IMR-90 (cell line): ENCODE measurements around the gene HOXC10. TPM values are rescaled to one million over a fixed set of nuclear protein-coding genes. Genes with fewer than 3 reads are reported as not detected.

ENCODE experiments used
- ATAC-seq: fragments of 200-7000 bp; cut with Tn5 transposase; 2 replicates; pipeline ENCODE4 v1.9.1; 2020; ENCODE audit warnings: low read depth, mild to moderate bottlenecking, moderate library complexity
- BruUV-seq: library from RNA; stranded (reverse); fragments of 400-500 nt; replicated peaks from 2 replicates; lab custom pipeline; 2021; lab: Mats Ljungman, UMichigan
- CTCF ChIA-PET: fragments of 300-600 bp; formaldehyde crosslinking; extraction: SDS; loops from one replicate; lab custom pipeline; 2021; ENCODE audit warnings: antibody characterized with exemption; lab: Yijun Ruan, JAX
- POLR2A ChIA-PET: fragments of 300-600 bp; sonication (Branson Sonifier 250); formaldehyde crosslinking; loops from one replicate; lab custom pipeline; 2022; ENCODE audit warnings: antibody characterized with exemption; ENCODE audit not compliant: unreplicated experiment; lab: Charles Lee
- DNase-seq: peaks from one replicate; pipeline ENCODE4 v3.0.0; 2013
- H2AFZ ChIP-seq: replicated peaks from 2 replicates; pipeline ENCODE3; 2013; ENCODE audit warnings: low read length, mild to moderate bottlenecking; ENCODE audit not compliant: poor library complexity
- H2AK5ac ChIP-seq: 2 replicates; pipeline ENCODE4 v1.6.1; 2013; ENCODE audit warnings: low read depth, low read length, inconsistent platforms
- H2AK9ac ChIP-seq: replicated peaks from 2 replicates; pipeline ENCODE3; 2013; ENCODE audit warnings: mild to moderate bottlenecking, low read depth, low read length, moderate library complexity; ENCODE audit not compliant: poor library complexity
- H2BK120ac ChIP-seq: 2 replicates; pipeline ENCODE4 v1.6.1; 2013; ENCODE audit warnings: low read depth, low read length, inconsistent platforms
- H2BK15ac ChIP-seq: 3 replicates; pipeline ENCODE4 v1.6.1; 2013; ENCODE audit warnings: low read depth, low read length, inconsistent platforms
- H2BK20ac ChIP-seq: 2 replicates; pipeline ENCODE4 v1.6.1; 2013; ENCODE audit warnings: low read depth, mild to moderate bottlenecking, inconsistent platforms, low read length, moderate library complexity
- H2BK5ac ChIP-seq: 2 replicates; pipeline ENCODE4 v1.6.1; 2013; ENCODE audit warnings: mild to moderate bottlenecking, low read depth, low read length, inconsistent platforms; ENCODE audit not compliant: poor library complexity, severe bottlenecking
- H3K14ac ChIP-seq: replicated peaks from 2 replicates; pipeline ENCODE4 v1.6.1; 2013; ENCODE audit warnings: low read depth, low read length, inconsistent platforms
- H3K18ac ChIP-seq: 2 replicates; pipeline ENCODE4 v1.6.1; 2013; ENCODE audit warnings: low read depth, low read length, control low read depth
- H3K23ac ChIP-seq: 2 replicates; pipeline ENCODE4 v1.6.1; 2013; ENCODE audit warnings: low read depth, low read length, inconsistent platforms
- H3K27ac ChIP-seq: 2 replicates; pipeline ENCODE4 v1.5.1; 2013; ENCODE audit warnings: mild to moderate bottlenecking, control low read depth, low read length; ENCODE audit not compliant: insufficient read depth
- H3K27me3 ChIP-seq: 2 replicates; pipeline ENCODE4 v1.6.1; 2013; ENCODE audit warnings: low read length; ENCODE audit not compliant: control insufficient read depth, insufficient read depth
- H3K36me3 ChIP-seq: 2 replicates; pipeline ENCODE4 v1.6.1; 2013; ENCODE audit warnings: low read length, mixed read lengths; ENCODE audit not compliant: control insufficient read depth, insufficient read depth
- H3K4ac ChIP-seq: 2 replicates; pipeline ENCODE4 v1.6.1; 2013; ENCODE audit warnings: low read depth, low read length, inconsistent platforms
- H3K4me1 ChIP-seq: 2 replicates; pipeline ENCODE4 v1.6.1; 2013; ENCODE audit warnings: low read length, mixed read lengths; ENCODE audit not compliant: control insufficient read depth, insufficient read depth
- H3K4me2 ChIP-seq: 2 replicates; pipeline ENCODE4 v1.6.1; 2013; ENCODE audit warnings: low read depth, mild to moderate bottlenecking, control low read depth, low read length, moderate library complexity
- H3K4me3 ChIP-seq: 2 replicates; pipeline ENCODE4 v1.5.1; 2013; ENCODE audit warnings: low read depth, mild to moderate bottlenecking, control low read depth, low read length, moderate library complexity; ENCODE audit not compliant: insufficient read depth
- H3K56ac ChIP-seq: 2 replicates; pipeline ENCODE4 v1.6.1; 2013; ENCODE audit warnings: low read length, inconsistent platforms; ENCODE audit not compliant: insufficient read depth; ENCODE audit errors: extremely low read depth
- H3K79me1 ChIP-seq, 2 experiments: 2 replicates each; pipeline ENCODE4 v1.6.1; 2013; ENCODE audit warnings: low read length in 2 of 2, inconsistent platforms in 1 of 2, low read depth in 1 of 2
- H3K9ac ChIP-seq: 2 replicates; pipeline ENCODE4 v1.6.1; 2013; ENCODE audit warnings: low read depth, low read length, control low read depth
- H3K9me1 ChIP-seq: 2 replicates; pipeline ENCODE4 v1.6.1; 2013; ENCODE audit warnings: low read length, inconsistent platforms; ENCODE audit not compliant: insufficient read depth
- H3K9me3 ChIP-seq: 2 replicates; pipeline ENCODE4 v1.6.1; 2013; ENCODE audit warnings: low read length; ENCODE audit not compliant: control insufficient read depth, insufficient read depth
- H4K20me1 ChIP-seq: 2 replicates; pipeline ENCODE4 v1.6.1; 2013; ENCODE audit warnings: low read length, inconsistent platforms; ENCODE audit not compliant: insufficient read depth
- H4K5ac ChIP-seq: 2 replicates; pipeline ENCODE4 v1.6.1; 2013; ENCODE audit warnings: mild to moderate bottlenecking, low read depth, low read length, control low read depth
- H4K8ac ChIP-seq, 2 experiments: 2 replicates each; pipeline ENCODE4 v1.6.1; 2013; ENCODE audit warnings: low read depth in 2 of 2, low read length in 2 of 2, control low read depth in 1 of 2, inconsistent platforms in 1 of 2
- H4K91ac ChIP-seq: 2 replicates; pipeline ENCODE4 v1.6.1; 2013; ENCODE audit warnings: low read depth, low read length, inconsistent platforms; ENCODE audit not compliant: insufficient read depth
- MAFK ChIP-seq: IDR thresholded peaks from 2 replicates; pipeline ENCODE4 v1.6.1; 2012; ENCODE audit warnings: low read depth, low read length, improper control_type of control experiment
- dilution Hi-C: fragments of 300-500 bp; cut with HindIII; formaldehyde crosslinking; loops from one replicate; pipeline ENCODE4 v1.14.3; 2018; ENCODE audit warnings: low sequenced_read_pairs; ENCODE audit not compliant: unreplicated experiment
- in situ Hi-C: fragments of 300-500 bp; cut with MboI; formaldehyde crosslinking; loops from 3 replicates; pipeline ENCODE4 v1.14.3; 2019; ENCODE audit warnings: low sequenced_read_pairs, inconsistent platforms, mixed read lengths
- intact Hi-C: fragments of 100-400 bp; cut with micrococcal nuclease; formaldehyde crosslinking; loops from 2 replicates; pipeline ENCODE4 v1.10.0; 2022
- polyA plus RNA-seq, 3 experiments: library from polyadenylated mRNA; depleted of rRNA; stranded (reverse); fragments of >200 nt; gene quantifications; 2 replicates each; pipeline ENCODE4 v1.2.3, GENCODE V29; 2012; ENCODE audit warnings: low replicate concordance in 1 of 3
- total RNA-seq: library from RNA; depleted of rRNA; stranded (reverse); fragments of >200 nt; gene quantifications from 2 replicates; pipeline ENCODE4 v1.2.3, GENCODE V29; 2012

HOXC10 gene
- total and polyA plus RNA-seq, 2 of the 4 experiments (the other 2 are of a cell fraction): 0.15 TPM; not detected in 1

DNA sequence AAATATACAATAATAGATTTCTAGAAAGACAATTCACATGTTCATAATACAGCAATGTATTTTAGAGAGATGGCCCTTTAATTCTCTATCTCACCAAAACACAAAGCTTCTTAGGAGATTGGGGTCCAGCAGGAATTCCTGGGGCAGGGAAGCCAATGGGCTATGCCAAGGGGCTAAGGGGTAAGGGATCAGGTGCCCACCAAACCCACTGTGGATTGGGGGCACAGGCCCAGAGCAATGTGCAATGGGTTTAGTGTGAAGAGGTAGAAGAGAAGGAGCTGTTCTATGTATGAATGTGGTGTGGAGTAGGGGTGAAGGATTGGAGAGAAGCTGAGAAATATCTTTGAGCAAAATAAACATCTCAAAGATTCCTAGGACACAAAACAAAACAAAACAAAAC, 43.8 kb upstream of the HOXC10 start:
- H2AK5ac ChIP-seq: no peak overlapping the region
- no peak overlapping the region for H4K8ac ChIP-seq
- no peak overlapping the region for H3K23ac ChIP-seq
- no TSS peak for BruUV-seq
- H3K56ac ChIP-seq: no peak overlapping the region
- H3K36me3 ChIP-seq: no peaks in the 10 kb centered on the region
- intact Hi-C loops: no loop called here
- H4K20me1 ChIP-seq: no peaks in the 10 kb centered on the region
- no peak overlapping the region for H3K4me2 ChIP-seq
- H2BK5ac ChIP-seq: no peak overlapping the region
- no peak overlapping the region for H4K91ac ChIP-seq
- no peak overlapping the region for H2BK120ac ChIP-seq
- no peak overlapping the region for H3K4ac ChIP-seq
- H3K27me3 ChIP-seq: peaks cover 88% of the 10 kb centered on the region
- H2AK9ac ChIP-seq: no peak overlapping the region
- no peaks in the 10 kb centered on the region for H3K79me1 ChIP-seq
- DNase-seq: no peak
- no peak overlapping the region for H3K14ac ChIP-seq
- no peaks in the 10 kb centered on the region for H3K4me1 ChIP-seq
- no peak overlapping the region for H2BK15ac ChIP-seq
- dilution Hi-C loops: no loop called here
- H4K5ac ChIP-seq: no peak overlapping the region
- ChIA-PET CTCF (no interaction called here), POLR2A (no interaction called here)
- no peak overlapping the region for H3K18ac ChIP-seq
- H2AFZ ChIP-seq: no peak overlapping the region
- in situ Hi-C loops: no loop called here
- no peak for TF ChIP-seq MAFK
- no peak for ATAC-seq
- H2BK20ac ChIP-seq: no peak overlapping the region
- H3K9me3 ChIP-seq: peaks cover 13% of the 10 kb centered on the region
- H3K9me1 ChIP-seq: no peaks in the 10 kb centered on the region
- H3K27ac ChIP-seq: no peak overlapping the region
- no peak overlapping the region for H3K9ac ChIP-seq
- H3K4me3 ChIP-seq: no peak overlapping the region
